GM12865 (cell line): Measurements from ENCODE around the gene WNT4.

ENCODE experiments used
- DNase-seq: peaks from one replicate; pipeline ENCODE4 v3.0.0; 2010; ENCODE audit warnings: low read depth
- H3K4me3 ChIP-seq: 2 replicates; pipeline ENCODE4 v1.5.1; 2011; ENCODE audit warnings: mild to moderate bottlenecking, low read depth, low read length, control low read depth
- CTCF ChIP-seq: IDR thresholded peaks from 2 replicates; pipeline ENCODE4 v1.5.1; 2011; ENCODE audit warnings: low read length, control low read depth, low read depth, inconsistent platforms; ENCODE audit not compliant: insufficient read depth; ENCODE audit errors: missing control alignments

WNT4 gene

GRCh38 chr1:22118291-22118992 is 24.5 kb downstream of the WNT4 start:
- peak; percentile 60 for DNase-seq
- no peak overlapping the region for H3K4me3 ChIP-seq
- TF ChIP-seq CTCF, result no peak

- H3K4me3 ChIP-seq, result no peak overlapping the region
- peak; percentile 40 for DNase-seq
- TF ChIP-seq CTCF, result no peak
Observed at GRCh38 chr1:22117851-22118250, 25.0 kb downstream of the WNT4 start.

- no peak overlapping the region for H3K4me3 ChIP-seq
- no peak for DNase-seq
- TF ChIP-seq CTCF, result no peak
Observed at GRCh38 chr1:22117238-22117637, 25.7 kb downstream of the WNT4 start.

- TF ChIP-seq CTCF, result no peak
- DNase-seq, result no peak
- no peak overlapping the region for H3K4me3 ChIP-seq
Observed at GRCh38 chr1:22115286-22115685, 27.6 kb downstream of the WNT4 start.

GRCh38 chr1:22114083-22115012 is 28.5 kb downstream of the WNT4 start:
- TF ChIP-seq CTCF, result no peak
- DNase-seq, result no peak

GRCh38 chr1:22112554-22112953 is 30.3 kb downstream of the WNT4 start:
- DNase-seq, result no peak
- H3K4me3 ChIP-seq, result no peak overlapping the region
- no peak for TF ChIP-seq CTCF

More at GRCh38 chr1:22114083-22115012, 28.5 kb downstream of the WNT4 start:
- no peak overlapping the region for H3K4me3 ChIP-seq
